K562 (cell line): ENCODE measurements around the gene EPB42. TPM values are rescaled to one million over a fixed set of nuclear protein-coding genes. Genes with fewer than 3 reads are reported as not detected.

Source experiments
- GABPA ChIP-seq: fragments of 200-800 bp; sonication (Bioruptor generic); conservative IDR thresholded peaks from 2 replicates; pipeline ENCODE4 v1.6.1; 2016; ENCODE audit warnings: low read depth, missing genetic modification characterization, missing compliant biosample characterization
- HCFC1 ChIP-seq: IDR thresholded peaks from 2 replicates; pipeline ENCODE4 v1.6.1; 2012; ENCODE audit warnings: low read depth, low read length, improper control_type of control experiment
- HDAC2 ChIP-seq: fragments of 450-650 bp; IDR thresholded peaks from 2 replicates; pipeline ENCODE4 v1.6.1; 2016; ENCODE audit warnings: mild to moderate bottlenecking
- KLF10 ChIP-seq: fragments of 250-450 bp; sonication (Bioruptor Pico); IDR thresholded peaks from 2 replicates; pipeline ENCODE4 v1.6.1; 2021; ENCODE audit warnings: matching md5 sums
- MTF1 ChIP-seq: fragments of 250-450 bp; sonication (Bioruptor Pico); IDR thresholded peaks from 2 replicates; pipeline ENCODE4 v1.9.0; 2021; ENCODE audit warnings: moderate library complexity, mild to moderate bottlenecking, inconsistent platforms, borderline replicate concordance
- RAD51 ChIP-seq: fragments of 450-650 bp; IDR thresholded peaks from 2 replicates; pipeline ENCODE4 v1.7.1; 2016; ENCODE audit warnings: low read depth, mild to moderate bottlenecking, borderline replicate concordance
- XRCC5 ChIP-seq: fragments of 200-400 bp; formaldehyde crosslinking; IDR thresholded peaks from 2 replicates; pipeline ENCODE4 v1.6.1; 2017; ENCODE audit warnings: low read depth, mild to moderate bottlenecking, low read length
- ZEB2 ChIP-seq: fragments of 450-650 bp; IDR thresholded peaks from 2 replicates; pipeline ENCODE4 v1.6.1; 2016
- ZNF239 ChIP-seq: fragments of 250-450 bp; sonication (Bioruptor Pico); IDR thresholded peaks from 2 replicates; pipeline ENCODE4 v1.4.0; 2020; ENCODE audit warnings: mild to moderate bottlenecking
- ZNF282 ChIP-seq: sonication (generic); formaldehyde crosslinking; IDR thresholded peaks from 2 replicates; pipeline ENCODE4 v1.8.1; 2023; ENCODE audit warnings: missing genetic modification reagents
- ZNF444 ChIP-seq: fragments of 250-450 bp; sonication (Bioruptor Pico); IDR thresholded peaks from 2 replicates; pipeline ENCODE4 v1.4.0; 2020; ENCODE audit warnings: mild to moderate bottlenecking, moderate library complexity
- polyA plus RNA-seq, 8 experiments: library from polyadenylated mRNA; depleted of rRNA in 4 of 8; stranded (reverse) in 5 of 8; unstranded in 3 of 8; fragments of >200 nt; fragmentation: Nextera tagmentation in 2 of 8; fragmentation: Illumina TruSeq in 1 of 8; extraction: Ambion mirVana in 2 of 8; extraction: Trizol in 1 of 8; gene quantifications; 2 replicates each; pipeline versions ENCODE4 v1.2.1 to v1.2.3, GENCODE V29; 2011 to 2014; ENCODE audit warnings: inconsistent platforms in 1 of 8, missing spikeins in 1 of 8
- total RNA-seq, 7 experiments: library from RNA; depleted of rRNA in 6 of 7; stranded (reverse); fragments of >200 nt in 6 of 7; fragmentation: Illumina TruSeq in 2 of 7; extraction: Trizol in 2 of 7; gene quantifications; 2 replicates each; pipeline versions ENCODE4 v1.2.1 to v1.2.3, GENCODE V29; 2011 to 2021; ENCODE audit warnings: low replicate concordance in 1 of 7
- TF ChIP-seq, protein P1 (sequence below): fragments of 450-650 bp; formaldehyde crosslinking; IDR thresholded peaks from 2 replicates; pipeline ENCODE4 v1.4.0; 2022; ENCODE audit warnings: mild to moderate bottlenecking, moderate library complexity
- TF ChIP-seq, protein P2 (sequence below): fragments of 250-450 bp; sonication (Bioruptor Pico); IDR thresholded peaks from 2 replicates; pipeline ENCODE4 v1.9.0; 2021; ENCODE audit warnings: mild to moderate bottlenecking, inconsistent platforms
- TF ChIP-seq, protein P3 (sequence below): sonication (generic); formaldehyde crosslinking; IDR thresholded peaks from 2 replicates; pipeline ENCODE4 v1.9.0; 2022; ENCODE audit warnings: mild to moderate bottlenecking, missing genetic modification reagents
- TF ChIP-seq, protein P4 (sequence below): fragments of 450-650 bp; formaldehyde crosslinking; IDR thresholded peaks from 2 replicates; pipeline ENCODE4 v1.4.0; 2020; ENCODE audit warnings: mild to moderate bottlenecking, moderate library complexity
- TF ChIP-seq, protein P5 (sequence below): sonication (generic); formaldehyde crosslinking; IDR thresholded peaks from 2 replicates; pipeline ENCODE4 v1.8.0; 2022; ENCODE audit warnings: mild to moderate bottlenecking, missing genetic modification reagents

The EPB42 gene
- total and polyA plus RNA-seq, 9 of the 15 experiments (the other 6 are each of a cell fraction or from before 2014, with no cell fraction given): 0.38 to 2.3 (median 1.4) TPM

DNA sequence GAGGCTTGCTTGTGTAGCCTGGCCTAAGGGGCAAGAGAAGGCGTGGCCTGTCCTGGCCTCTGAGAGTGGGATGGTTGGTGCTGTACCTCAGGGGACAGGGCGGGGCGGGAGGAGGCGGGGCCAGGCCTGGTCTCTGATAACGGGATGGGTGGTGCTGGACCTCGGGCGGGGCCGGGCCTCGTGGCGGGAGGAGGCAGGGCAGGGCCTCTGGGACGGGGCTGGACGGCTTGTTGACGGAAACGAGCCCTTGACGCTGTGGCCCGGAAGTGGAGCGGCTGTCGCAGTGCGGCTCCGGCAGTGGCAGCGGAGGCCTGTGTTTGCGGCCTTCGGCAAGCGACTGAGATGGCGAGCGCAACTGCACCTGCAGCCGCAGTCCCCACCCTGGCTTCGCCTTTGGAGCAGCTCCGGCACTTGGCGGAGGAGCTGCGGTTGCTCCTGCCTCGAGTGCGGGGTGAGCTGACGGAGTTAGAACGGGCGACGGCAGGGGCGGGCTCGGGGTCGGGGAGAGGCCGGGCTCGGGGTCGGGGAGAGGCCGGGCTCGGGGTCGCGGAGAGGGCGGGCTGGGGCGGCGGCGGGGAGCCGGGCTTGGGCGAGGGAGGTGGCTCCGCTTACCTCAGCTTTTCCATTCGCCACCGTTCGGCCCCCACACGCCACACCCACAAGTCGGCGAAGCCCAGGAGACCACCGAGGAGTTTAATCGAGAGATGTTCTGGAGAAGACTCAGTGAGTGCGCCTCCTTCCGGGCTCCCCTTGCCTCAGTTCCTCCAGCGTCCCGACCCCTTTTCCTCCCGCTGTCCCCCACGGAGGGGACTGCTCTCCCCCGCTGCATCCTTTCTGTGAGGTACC is 35.4 kb downstream of the EPB42 start, which contains the start of gene CCNDBP1 (continued):
- TF ChIP-seq HCFC1 (peak; percentile 63), MTF1 (CRISPR knock-in tag) (no peak), HDAC2 (peak; percentile 38; the same call in 1 of the 2 replicates), ZEB2 (no peak; the same call in 1 of the 2 replicates), RAD51 (no peak; the same call in 1 of the 2 replicates), ZNF239 (CRISPR knock-in tag) (no peak), ZNF444 (CRISPR knock-in tag) (no peak), ZNF282 (CRISPR knock-in tag) (0 out of 2 replicates have a peak, but pooled peaks have one; percentile 81), KLF10 (CRISPR knock-in tag) (no peak), GABPA (tag) (peak; percentile 90), XRCC5 (peak; percentile 7; the same call in 1 of the 2 replicates)
- TF ChIP-seq, protein P1, sequence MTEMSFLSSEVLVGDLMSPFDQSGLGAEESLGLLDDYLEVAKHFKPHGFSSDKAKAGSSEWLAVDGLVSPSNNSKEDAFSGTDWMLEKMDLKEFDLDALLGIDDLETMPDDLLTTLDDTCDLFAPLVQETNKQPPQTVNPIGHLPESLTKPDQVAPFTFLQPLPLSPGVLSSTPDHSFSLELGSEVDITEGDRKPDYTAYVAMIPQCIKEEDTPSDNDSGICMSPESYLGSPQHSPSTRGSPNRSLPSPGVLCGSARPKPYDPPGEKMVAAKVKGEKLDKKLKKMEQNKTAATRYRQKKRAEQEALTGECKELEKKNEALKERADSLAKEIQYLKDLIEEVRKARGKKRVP (CRISPR knock-in tag): no peak
- TF ChIP-seq, protein P2, sequence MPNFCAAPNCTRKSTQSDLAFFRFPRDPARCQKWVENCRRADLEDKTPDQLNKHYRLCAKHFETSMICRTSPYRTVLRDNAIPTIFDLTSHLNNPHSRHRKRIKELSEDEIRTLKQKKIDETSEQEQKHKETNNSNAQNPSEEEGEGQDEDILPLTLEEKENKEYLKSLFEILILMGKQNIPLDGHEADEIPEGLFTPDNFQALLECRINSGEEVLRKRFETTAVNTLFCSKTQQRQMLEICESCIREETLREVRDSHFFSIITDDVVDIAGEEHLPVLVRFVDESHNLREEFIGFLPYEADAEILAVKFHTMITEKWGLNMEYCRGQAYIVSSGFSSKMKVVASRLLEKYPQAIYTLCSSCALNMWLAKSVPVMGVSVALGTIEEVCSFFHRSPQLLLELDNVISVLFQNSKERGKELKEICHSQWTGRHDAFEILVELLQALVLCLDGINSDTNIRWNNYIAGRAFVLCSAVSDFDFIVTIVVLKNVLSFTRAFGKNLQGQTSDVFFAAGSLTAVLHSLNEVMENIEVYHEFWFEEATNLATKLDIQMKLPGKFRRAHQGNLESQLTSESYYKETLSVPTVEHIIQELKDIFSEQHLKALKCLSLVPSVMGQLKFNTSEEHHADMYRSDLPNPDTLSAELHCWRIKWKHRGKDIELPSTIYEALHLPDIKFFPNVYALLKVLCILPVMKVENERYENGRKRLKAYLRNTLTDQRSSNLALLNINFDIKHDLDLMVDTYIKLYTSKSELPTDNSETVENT (CRISPR knock-in tag): peak; percentile 76; the same call in 1 of the 2 replicates
- TF ChIP-seq, protein P3, sequence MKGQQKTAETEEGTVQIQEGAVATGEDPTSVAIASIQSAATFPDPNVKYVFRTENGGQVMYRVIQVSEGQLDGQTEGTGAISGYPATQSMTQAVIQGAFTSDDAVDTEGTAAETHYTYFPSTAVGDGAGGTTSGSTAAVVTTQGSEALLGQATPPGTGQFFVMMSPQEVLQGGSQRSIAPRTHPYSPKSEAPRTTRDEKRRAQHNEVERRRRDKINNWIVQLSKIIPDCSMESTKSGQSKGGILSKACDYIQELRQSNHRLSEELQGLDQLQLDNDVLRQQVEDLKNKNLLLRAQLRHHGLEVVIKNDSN (CRISPR knock-in tag): peak; percentile 61
- TF ChIP-seq, protein P4, sequence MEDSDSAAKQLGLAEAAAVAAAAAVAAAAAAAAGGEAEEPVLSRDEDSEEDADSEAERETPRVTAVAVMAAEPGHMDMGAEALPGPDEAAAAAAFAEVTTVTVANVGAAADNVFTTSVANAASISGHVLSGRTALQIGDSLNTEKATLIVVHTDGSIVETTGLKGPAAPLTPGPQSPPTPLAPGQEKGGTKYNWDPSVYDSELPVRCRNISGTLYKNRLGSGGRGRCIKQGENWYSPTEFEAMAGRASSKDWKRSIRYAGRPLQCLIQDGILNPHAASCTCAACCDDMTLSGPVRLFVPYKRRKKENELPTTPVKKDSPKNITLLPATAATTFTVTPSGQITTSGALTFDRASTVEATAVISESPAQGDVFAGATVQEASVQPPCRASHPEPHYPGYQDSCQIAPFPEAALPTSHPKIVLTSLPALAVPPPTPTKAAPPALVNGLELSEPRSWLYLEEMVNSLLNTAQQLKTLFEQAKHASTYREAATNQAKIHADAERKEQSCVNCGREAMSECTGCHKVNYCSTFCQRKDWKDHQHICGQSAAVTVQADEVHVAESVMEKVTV: no peak
- TF ChIP-seq, protein P5, sequence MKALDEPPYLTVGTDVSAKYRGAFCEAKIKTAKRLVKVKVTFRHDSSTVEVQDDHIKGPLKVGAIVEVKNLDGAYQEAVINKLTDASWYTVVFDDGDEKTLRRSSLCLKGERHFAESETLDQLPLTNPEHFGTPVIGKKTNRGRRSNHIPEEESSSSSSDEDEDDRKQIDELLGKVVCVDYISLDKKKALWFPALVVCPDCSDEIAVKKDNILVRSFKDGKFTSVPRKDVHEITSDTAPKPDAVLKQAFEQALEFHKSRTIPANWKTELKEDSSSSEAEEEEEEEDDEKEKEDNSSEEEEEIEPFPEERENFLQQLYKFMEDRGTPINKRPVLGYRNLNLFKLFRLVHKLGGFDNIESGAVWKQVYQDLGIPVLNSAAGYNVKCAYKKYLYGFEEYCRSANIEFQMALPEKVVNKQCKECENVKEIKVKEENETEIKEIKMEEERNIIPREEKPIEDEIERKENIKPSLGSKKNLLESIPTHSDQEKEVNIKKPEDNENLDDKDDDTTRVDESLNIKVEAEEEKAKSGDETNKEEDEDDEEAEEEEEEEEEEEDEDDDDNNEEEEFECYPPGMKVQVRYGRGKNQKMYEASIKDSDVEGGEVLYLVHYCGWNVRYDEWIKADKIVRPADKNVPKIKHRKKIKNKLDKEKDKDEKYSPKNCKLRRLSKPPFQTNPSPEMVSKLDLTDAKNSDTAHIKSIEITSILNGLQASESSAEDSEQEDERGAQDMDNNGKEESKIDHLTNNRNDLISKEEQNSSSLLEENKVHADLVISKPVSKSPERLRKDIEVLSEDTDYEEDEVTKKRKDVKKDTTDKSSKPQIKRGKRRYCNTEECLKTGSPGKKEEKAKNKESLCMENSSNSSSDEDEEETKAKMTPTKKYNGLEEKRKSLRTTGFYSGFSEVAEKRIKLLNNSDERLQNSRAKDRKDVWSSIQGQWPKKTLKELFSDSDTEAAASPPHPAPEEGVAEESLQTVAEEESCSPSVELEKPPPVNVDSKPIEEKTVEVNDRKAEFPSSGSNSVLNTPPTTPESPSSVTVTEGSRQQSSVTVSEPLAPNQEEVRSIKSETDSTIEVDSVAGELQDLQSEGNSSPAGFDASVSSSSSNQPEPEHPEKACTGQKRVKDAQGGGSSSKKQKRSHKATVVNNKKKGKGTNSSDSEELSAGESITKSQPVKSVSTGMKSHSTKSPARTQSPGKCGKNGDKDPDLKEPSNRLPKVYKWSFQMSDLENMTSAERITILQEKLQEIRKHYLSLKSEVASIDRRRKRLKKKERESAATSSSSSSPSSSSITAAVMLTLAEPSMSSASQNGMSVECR (CRISPR knock-in tag): peak; percentile 74; the same call in 1 of the 2 replicates
